GM23248 (cell line): ENCODE data around the gene CORO7.

Experiments
- EZH2 ChIP-seq: fragments of 200-600 bp; sonication (generic); IDR thresholded peaks from 2 replicates; pipeline ENCODE4 v1.6.1; 2018; ENCODE audit warnings: antibody characterized with exemption, mild to moderate bottlenecking; ENCODE audit not compliant: insufficient read depth, poor library complexity, severe bottlenecking
- EZH2phosphoT487 ChIP-seq: fragments of 200-600 bp; sonication (generic); IDR thresholded peaks from 2 replicates; pipeline ENCODE4 v1.6.1; 2018; ENCODE audit warnings: antibody characterized with exemption, moderate library complexity, mild to moderate bottlenecking, low read depth; ENCODE audit not compliant: insufficient read depth

- TF ChIP-seq EZH2phosphoT487 = no peak
- TF ChIP-seq EZH2 = no peak
Observed at GRCh38 chr16:4410335-4411075, 5.9 kb downstream of the CORO7 start.
